Neutrophil (primary cell): Measurements from ENCODE around the gene ALDOB.

ENCODE experiments used
- H3K27ac ChIP-seq: fragments of 200-600 bp; sonication (generic); 2 replicates; pipeline ENCODE4 v1.5.1; 2016; ENCODE audit warnings: mild to moderate bottlenecking, moderate library complexity
- H3K27me3 ChIP-seq: fragments of 200-600 bp; sonication (generic); 2 replicates; pipeline ENCODE4 v1.6.0; 2016; ENCODE audit warnings: mild to moderate bottlenecking
- H3K36me3 ChIP-seq: fragments of 200-600 bp; sonication (generic); 2 replicates; pipeline ENCODE4 v1.5.1; 2017
- H3K4me1 ChIP-seq, 2 experiments: fragments of 200-600 bp in 1 of 2; sonication (generic) in 1 of 2; 1 replicate in 1 of 2; 2 replicates in 1 of 2; pipeline versions ENCODE4 v1.5.1 to v1.6.1; 2013 to 2016; ENCODE audit warnings: low read depth in 1 of 2, low read length in 1 of 2, mild to moderate bottlenecking in 1 of 2, moderate library complexity in 1 of 2; ENCODE audit not compliant: control insufficient read depth in 1 of 2, insufficient read depth in 1 of 2
- H3K4me3 ChIP-seq, 2 experiments: fragments of 200-600 bp in 1 of 2; sonication (generic) in 1 of 2; 1 replicate in 1 of 2; 2 replicates in 1 of 2; pipeline ENCODE4 v1.5.1; 2013 to 2016; ENCODE audit warnings: low read depth in 1 of 2, low read length in 1 of 2, mild to moderate bottlenecking in 1 of 2, moderate library complexity in 1 of 2
- H3K9me3 ChIP-seq: fragments of 200-600 bp; sonication (generic); 2 replicates; pipeline ENCODE4 v1.5.1; 2016
- TF ChIP-seq, protein P1 (sequence below): fragments of 200-600 bp; sonication (generic); IDR thresholded peaks from 2 replicates; pipeline ENCODE4 v1.5.1; 2016; ENCODE audit warnings: antibody characterized with exemption

Gene ALDOB

DNA sequence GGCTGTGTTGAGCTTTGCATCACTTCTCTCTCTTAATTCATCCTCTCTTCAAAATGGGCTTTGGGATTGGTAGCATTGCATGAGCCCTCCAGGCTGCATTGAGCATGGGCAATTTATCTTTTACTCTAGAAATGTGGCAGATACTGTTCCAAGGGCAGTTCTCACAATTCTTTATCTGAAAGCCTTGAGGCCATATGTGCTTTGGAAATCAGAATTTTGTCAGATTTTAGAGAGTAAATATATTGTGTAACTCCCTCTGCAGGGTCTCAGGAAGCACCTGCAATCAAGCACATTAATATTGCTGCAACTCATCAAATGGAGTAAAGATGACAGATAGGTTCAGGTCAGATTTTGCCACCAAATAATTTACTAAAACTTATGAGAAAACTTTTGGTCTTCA lies 17.6 kb downstream of the ALDOB start:
- TF ChIP-seq, protein P1, sequence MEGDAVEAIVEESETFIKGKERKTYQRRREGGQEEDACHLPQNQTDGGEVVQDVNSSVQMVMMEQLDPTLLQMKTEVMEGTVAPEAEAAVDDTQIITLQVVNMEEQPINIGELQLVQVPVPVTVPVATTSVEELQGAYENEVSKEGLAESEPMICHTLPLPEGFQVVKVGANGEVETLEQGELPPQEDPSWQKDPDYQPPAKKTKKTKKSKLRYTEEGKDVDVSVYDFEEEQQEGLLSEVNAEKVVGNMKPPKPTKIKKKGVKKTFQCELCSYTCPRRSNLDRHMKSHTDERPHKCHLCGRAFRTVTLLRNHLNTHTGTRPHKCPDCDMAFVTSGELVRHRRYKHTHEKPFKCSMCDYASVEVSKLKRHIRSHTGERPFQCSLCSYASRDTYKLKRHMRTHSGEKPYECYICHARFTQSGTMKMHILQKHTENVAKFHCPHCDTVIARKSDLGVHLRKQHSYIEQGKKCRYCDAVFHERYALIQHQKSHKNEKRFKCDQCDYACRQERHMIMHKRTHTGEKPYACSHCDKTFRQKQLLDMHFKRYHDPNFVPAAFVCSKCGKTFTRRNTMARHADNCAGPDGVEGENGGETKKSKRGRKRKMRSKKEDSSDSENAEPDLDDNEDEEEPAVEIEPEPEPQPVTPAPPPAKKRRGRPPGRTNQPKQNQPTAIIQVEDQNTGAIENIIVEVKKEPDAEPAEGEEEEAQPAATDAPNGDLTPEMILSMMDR, result no peak
- H3K9me3 ChIP-seq, result no peaks in the 10 kb centered on the region
- no peak overlapping the region for H3K4me3 ChIP-seq
- H3K27ac ChIP-seq, result no peak overlapping the region
- H3K4me1 ChIP-seq, result peaks cover 7 to 17% of the 10 kb centered on the region in 2 experiments
- no peaks in the 10 kb centered on the region for H3K36me3 ChIP-seq
- no peaks in the 10 kb centered on the region for H3K27me3 ChIP-seq

GRCh38 chr9:101417389-101417788 lies 18.2 kb downstream of the ALDOB start:
- TF ChIP-seq, protein P1, result no peak
- no peaks in the 10 kb centered on the region for H3K27me3 ChIP-seq
- no peaks in the 10 kb centered on the region for H3K9me3 ChIP-seq
- no peak overlapping the region for H3K4me3 ChIP-seq
- no peak overlapping the region for H3K27ac ChIP-seq
- peaks cover 7 to 17% of the 10 kb centered on the region in 2 experiments for H3K4me1 ChIP-seq
- no peaks in the 10 kb centered on the region for H3K36me3 ChIP-seq

- H3K36me3 ChIP-seq, result no peaks in the 10 kb centered on the region
- H3K4me3 ChIP-seq, result no peak overlapping the region
- no peak overlapping the region for H3K27ac ChIP-seq
- TF ChIP-seq, protein P1, result no peak
- H3K4me1 ChIP-seq, result peaks cover 7 to 17% of the 10 kb centered on the region in 2 experiments
- H3K9me3 ChIP-seq, result peaks cover 8% of the 10 kb centered on the region
- no peaks in the 10 kb centered on the region for H3K27me3 ChIP-seq
Observed at GRCh38 chr9:101415578-101415977, 20.0 kb downstream of the ALDOB start.

- H3K9me3 ChIP-seq, result peaks cover 14% of the 10 kb centered on the region
Observed at GRCh38 chr9:101414839-101415238, 20.7 kb downstream of the ALDOB start.

DNA sequence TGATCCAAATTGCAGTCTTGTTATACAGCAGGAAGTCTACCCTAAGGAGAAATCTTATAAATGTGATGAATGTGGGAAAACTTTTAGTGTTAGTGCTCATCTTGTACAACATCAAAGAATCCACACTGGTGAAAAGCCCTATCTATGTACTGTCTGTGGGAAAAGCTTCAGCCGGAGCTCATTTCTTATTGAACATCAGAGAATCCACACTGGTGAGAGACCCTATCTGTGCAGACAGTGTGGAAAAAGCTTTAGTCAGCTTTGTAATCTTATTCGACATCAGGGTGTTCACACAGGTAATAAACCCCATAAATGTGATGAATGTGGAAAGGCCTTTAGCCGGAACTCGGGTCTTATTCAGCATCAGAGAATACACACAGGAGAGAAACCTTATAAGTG lies 26.5 kb downstream of the ALDOB start:
- H3K27ac ChIP-seq, result no peak overlapping the region
- peaks cover 37% of the 10 kb centered on the region for H3K36me3 ChIP-seq
- no peak overlapping the region for H3K4me3 ChIP-seq
- H3K27me3 ChIP-seq, result no peaks in the 10 kb centered on the region
- H3K4me1 ChIP-seq, result no peaks in the 10 kb centered on the region
- TF ChIP-seq, protein P1, result no peak
- peaks cover 41% of the 10 kb centered on the region for H3K9me3 ChIP-seq

More at GRCh38 chr9:101414839-101415238, 20.7 kb downstream of the ALDOB start:
- Histone ChIP-seq H3K27me3 (no peaks in the 10 kb centered on the region), H3K4me3 (no peak overlapping the region), H3K36me3 (no peaks in the 10 kb centered on the region), H3K27ac (no peak overlapping the region), H3K4me1 (peaks cover 7 to 17% of the 10 kb centered on the region in 2 experiments)
- TF ChIP-seq, protein P1, result no peak
